OCI-LY7 (cell line): ENCODE results near the gene EDEM3. TPM values are rescaled to one million over a fixed set of nuclear protein-coding genes. Genes with fewer than 3 reads are reported as not detected.

Experiments used
- BruUV-seq: library from RNA; stranded (reverse); fragments of 400-500 nt; replicated peaks from 2 replicates; lab custom pipeline; 2021; lab: Mats Ljungman, UMichigan
- CTCF ChIA-PET: fragments of 300-600 bp; sonication (Branson Sonifier 250); formaldehyde crosslinking; loops from one replicate; lab custom pipeline; 2022; ENCODE audit warnings: antibody characterized with exemption; ENCODE audit not compliant: unreplicated experiment; lab: Charles Lee
- POLR2A ChIA-PET: fragments of 300-600 bp; sonication (Branson Sonifier 250); formaldehyde crosslinking; loops from one replicate; lab custom pipeline; 2022; ENCODE audit warnings: antibody characterized with exemption; lab: Charles Lee
- DNase-seq: peaks from one replicate; pipeline ENCODE4 v3.0.0-alpha.2; 2015; ENCODE audit warnings: low spot score
- H2AFZ ChIP-seq: fragments of 200-600 bp; sonication (generic), shearing (Covaris generic); 2 replicates; pipeline ENCODE4 v1.6.1; 2014; ENCODE audit warnings: mild to moderate bottlenecking, antibody characterized with exemption, low read length, moderate library complexity
- H3K27ac ChIP-seq: fragments of 200-600 bp; sonication (generic); 2 replicates; pipeline ENCODE4 v1.5.1; 2014; ENCODE audit warnings: mixed run types, low read depth, mild to moderate bottlenecking, moderate library complexity, low read length, inconsistent platforms; ENCODE audit not compliant: poor library complexity, severe bottlenecking
- H3K36me3 ChIP-seq: fragments of 200-600 bp; sonication (generic); 2 replicates; pipeline ENCODE4 v1.6.1; 2014; ENCODE audit warnings: mild to moderate bottlenecking, antibody characterized with exemption, low read length, moderate library complexity, mixed read lengths; ENCODE audit not compliant: insufficient read depth
- H3K4me1 ChIP-seq: fragments of 200-600 bp; sonication (generic); 2 replicates; pipeline ENCODE4 v1.5.1; 2014; ENCODE audit warnings: mild to moderate bottlenecking, low read length; ENCODE audit not compliant: insufficient read depth, poor library complexity, severe bottlenecking
- H3K4me2 ChIP-seq: fragments of 200-600 bp; sonication (generic); 2 replicates; pipeline ENCODE4 v1.6.1; 2014; ENCODE audit warnings: mild to moderate bottlenecking, low read length
- H3K4me3 ChIP-seq: fragments of 200-600 bp; sonication (generic); 2 replicates; pipeline ENCODE4 v1.5.1; 2014; ENCODE audit warnings: mild to moderate bottlenecking, low read depth, low read length; ENCODE audit not compliant: poor library complexity, severe bottlenecking
- H3K79me2 ChIP-seq: fragments of 200-600 bp; sonication (generic); 2 replicates; pipeline ENCODE4 v1.6.1; 2016; ENCODE audit warnings: low read depth, mild to moderate bottlenecking, low read length, moderate library complexity, mixed read lengths; ENCODE audit not compliant: insufficient read depth
- H3K9me2 ChIP-seq: fragments of 200-600 bp; sonication (generic); 2 replicates; pipeline ENCODE4 v1.6.1; 2016; ENCODE audit warnings: mild to moderate bottlenecking, low read length, mixed read lengths; ENCODE audit not compliant: insufficient read depth
- H3K9me3 ChIP-seq: fragments of 200-600 bp; sonication (generic); 2 replicates; pipeline ENCODE4 v1.6.1; 2014; ENCODE audit warnings: mild to moderate bottlenecking, mixed run types, low read length, mixed read lengths
- H4K20me1 ChIP-seq: fragments of 200-600 bp; sonication (generic); 2 replicates; pipeline ENCODE4 v1.6.1; 2014; ENCODE audit warnings: mild to moderate bottlenecking, antibody characterized with exemption, low read length, moderate library complexity, mixed read lengths; ENCODE audit not compliant: insufficient read depth
- CTCF ChIP-seq: fragments of 200-600 bp; sonication (generic); conservative IDR thresholded peaks from 2 replicates; pipeline ENCODE4 v1.5.1; 2014; ENCODE audit warnings: mild to moderate bottlenecking, antibody characterized with exemption, low read length, moderate library complexity, mixed read lengths
- EZH2phosphoT487 ChIP-seq: fragments of 200-600 bp; sonication (generic); IDR thresholded peaks from 2 replicates; pipeline ENCODE4 v1.6.1; 2018; ENCODE audit warnings: low read depth, borderline replicate concordance, mild to moderate bottlenecking, mixed run types, antibody characterized with exemption, low read length, moderate library complexity, mixed read lengths
- intact Hi-C: fragments of 100-400 bp; cut with micrococcal nuclease; formaldehyde crosslinking; loops from one replicate; pipeline ENCODE4 v1.10.0; 2022; ENCODE audit not compliant: unreplicated experiment
- total RNA-seq, 2 experiments: library from RNA; depleted of rRNA in 1 of 2; stranded (reverse); fragments of >200 nt in 1 of 2; shearing (Covaris generic) in 1 of 2; gene quantifications; 2 replicates each; pipeline ENCODE4 v1.2.3, GENCODE V29; 2014 to 2022

EDEM3 gene
- total RNA-seq, 2 experiments from 2014 or later, result 19.5 to 27.4 TPM

GRCh38 chr1:184791550-184791900 lies 36.9 kb upstream of the EDEM3 start:
- POLR2A ChIA-PET, result interaction anchor here (0.6 to 0.8 kb wide), 5 partner anchors 27 to 1474 kb away, joined by 3 read pairs; no protein-coding TSS in a partner anchor

GRCh38 chr1:184790642-184791549 lies 36.2 kb upstream of the EDEM3 start:
- no peaks in the 10 kb centered on the region for H3K9me3 ChIP-seq
- POLR2A ChIA-PET, result interaction anchor here (0.5 to 0.8 kb wide), 6 partner anchors 27 to 1475 kb away, joined by 3 to 4 read pairs (median 3); no protein-coding TSS in a partner anchor
- no peaks in the 10 kb centered on the region for H3K36me3 ChIP-seq
- H3K9me2 ChIP-seq, result no peaks in the 10 kb centered on the region
- intact Hi-C loops, result no loop called here
- H3K79me2 ChIP-seq, result no peaks in the 10 kb centered on the region
- H3K4me3 ChIP-seq, result no peak overlapping the region
- no peaks in the 10 kb centered on the region for H4K20me1 ChIP-seq
- no TSS peak for BruUV-seq
- DNase-seq, result no peak
- no peak overlapping the region for H3K4me2 ChIP-seq
- H3K27ac ChIP-seq, result no peak overlapping the region
- H2AFZ ChIP-seq, result no peak overlapping the region
- TF ChIP-seq EZH2phosphoT487, result no peak
- no peak for TF ChIP-seq CTCF
- CTCF ChIA-PET, result no interaction called here
- H3K4me1 ChIP-seq, result no peaks in the 10 kb centered on the region

More at GRCh38 chr1:184791550-184791900, 36.9 kb upstream of the EDEM3 start:
- H3K9me2 ChIP-seq, result no peaks in the 10 kb centered on the region
- no peak for DNase-seq
- intact Hi-C loops, result no loop called here
- no peaks in the 10 kb centered on the region for H3K79me2 ChIP-seq
- CTCF ChIA-PET, result no interaction called here
- no peaks in the 10 kb centered on the region for H3K36me3 ChIP-seq
- no peaks in the 10 kb centered on the region for H3K4me1 ChIP-seq
- no peak overlapping the region for H2AFZ ChIP-seq
- H3K4me3 ChIP-seq, result no peak overlapping the region
- H4K20me1 ChIP-seq, result no peaks in the 10 kb centered on the region
- TF ChIP-seq CTCF (no peak), EZH2phosphoT487 (no peak)
- no peaks in the 10 kb centered on the region for H3K9me3 ChIP-seq
- H3K27ac ChIP-seq, result no peak overlapping the region
- H3K4me2 ChIP-seq, result no peak overlapping the region
- no TSS peak for BruUV-seq

- H2AFZ ChIP-seq, result no peak overlapping the region
- no TSS peak for BruUV-seq
- H3K9me2 ChIP-seq, result no peaks in the 10 kb centered on the region
- POLR2A ChIA-PET, result no interaction called here
- CTCF ChIA-PET, result no interaction called here
- no peaks in the 10 kb centered on the region for H4K20me1 ChIP-seq
- H3K4me1 ChIP-seq, result no peaks in the 10 kb centered on the region
- intact Hi-C loops, result no loop called here
- no peaks in the 10 kb centered on the region for H3K36me3 ChIP-seq
- no peak for DNase-seq
- no peaks in the 10 kb centered on the region for H3K9me3 ChIP-seq
- TF ChIP-seq EZH2phosphoT487, result no peak
- TF ChIP-seq CTCF, result no peak
- no peaks in the 10 kb centered on the region for H3K79me2 ChIP-seq
- H3K4me3 ChIP-seq, result no peak overlapping the region
- H3K27ac ChIP-seq, result no peak overlapping the region
- H3K4me2 ChIP-seq, result no peak overlapping the region
Observed at GRCh38 chr1:184789884-184790283, 35.2 kb upstream of the EDEM3 start.
